H1 (cell line): ENCODE results near the gene DELE1. TPM values are rescaled to one million over a fixed set of nuclear protein-coding genes. Genes with fewer than 3 reads are reported as not detected.

Source experiments
- CTCF ChIA-PET: fragments of 300-600 bp; sonication (Branson Sonifier 250); formaldehyde crosslinking; loops from one replicate; lab custom pipeline; 2021; ENCODE audit not compliant: partially characterized antibody; lab: Charles Lee
- POLR2A ChIA-PET: fragments of 300-600 bp; sonication (Branson Sonifier 250); formaldehyde crosslinking; loops from one replicate; lab custom pipeline; 2021; ENCODE audit warnings: inconsistent platforms; ENCODE audit not compliant: partially characterized antibody; lab: Charles Lee
- DNase-seq, 2 experiments: peaks; one replicate each; pipeline versions ENCODE4 v3.0.0 to v3.0.0-alpha.2; 2010 to 2022; ENCODE audit warnings: low spot score in 2 of 2, low read depth in 1 of 2, mixed read lengths in 1 of 2
- FAIRE-seq: peaks from 2 replicates; lab custom pipeline; 2011; peaks lifted over from hg19 to GRCh38; lab: Jason Lieb, UNC
- H2AFZ ChIP-seq: 2 replicates; pipeline ENCODE4 v1.8.1; 2012; ENCODE audit warnings: low read length, inconsistent platforms
- H2AK5ac ChIP-seq: 2 replicates; pipeline ENCODE4 v1.6.1; 2013; ENCODE audit warnings: low read depth, low read length
- H2BK120ac ChIP-seq: replicated peaks from 2 replicates; pipeline ENCODE3; 2013; ENCODE audit warnings: low read depth, low read length, inconsistent platforms
- H2BK12ac ChIP-seq: 2 replicates; pipeline ENCODE4 v1.6.1; 2013; ENCODE audit warnings: low read depth, low read length
- H2BK15ac ChIP-seq: 2 replicates; pipeline ENCODE4 v1.6.1; 2013; ENCODE audit warnings: low read length
- H2BK20ac ChIP-seq: 2 replicates; pipeline ENCODE4 v1.6.1; 2013; ENCODE audit warnings: low read length
- H2BK5ac ChIP-seq: 2 replicates; pipeline ENCODE4 v1.6.1; 2013; ENCODE audit warnings: low read depth, low read length
- H3K14ac ChIP-seq: 2 replicates; pipeline ENCODE4 v1.6.1; 2013; ENCODE audit warnings: inconsistent platforms; ENCODE audit not compliant: insufficient read length
- H3K18ac ChIP-seq: 2 replicates; pipeline ENCODE4 v1.6.1; 2013; ENCODE audit warnings: low read length; ENCODE audit errors: extremely low read depth
- H3K23ac ChIP-seq: 2 replicates; pipeline ENCODE4 v1.6.1; 2013; ENCODE audit warnings: inconsistent platforms; ENCODE audit not compliant: insufficient read length
- H3K23me2 ChIP-seq: 2 replicates; pipeline ENCODE4 v1.6.1; 2013; ENCODE audit warnings: low read depth, low read length
- H3K27ac ChIP-seq: 2 replicates; pipeline ENCODE4 v1.6.1; 2011; ENCODE audit warnings: low read depth, low read length, inconsistent platforms
- H3K27me3 ChIP-seq, 4 experiments: replicated peaks in 1 of 4; 1 replicate in 1 of 4; 2 replicates in 3 of 4; pipeline versions ENCODE4 v1.6.1 to v1.8.1; 2011 to 2013; ENCODE audit warnings: low read length in 3 of 4, mild to moderate bottlenecking in 3 of 4, inconsistent platforms in 2 of 4, mixed read lengths in 2 of 4, moderate library complexity in 1 of 4; ENCODE audit not compliant: control insufficient read depth in 3 of 4, insufficient read depth in 3 of 4; ENCODE audit errors: extremely low read depth in 1 of 4
- H3K36me3 ChIP-seq, 4 experiments: 2 replicates each; pipeline versions ENCODE4 v1.6.1 to v1.8.1; 2011 to 2013; ENCODE audit warnings: mild to moderate bottlenecking in 4 of 4, low read length in 3 of 4, moderate library complexity in 2 of 4, control low read depth in 1 of 4, inconsistent platforms in 1 of 4; ENCODE audit not compliant: insufficient read depth in 4 of 4, control insufficient read depth in 2 of 4
- H3K4ac ChIP-seq: replicated peaks from 2 replicates; pipeline ENCODE3; 2013; ENCODE audit warnings: low read length, low read depth, mixed read lengths, inconsistent platforms; ENCODE audit not compliant: insufficient read length
- H3K4me1 ChIP-seq, 4 experiments: replicated peaks in 1 of 4; 1 replicate in 1 of 4; 2 replicates in 3 of 4; pipeline versions ENCODE4 v1.6.1 to v1.8.1; 2011 to 2013; ENCODE audit warnings: low read length in 3 of 4, inconsistent platforms in 2 of 4, mixed read lengths in 1 of 4; ENCODE audit not compliant: insufficient read depth in 4 of 4, control insufficient read depth in 3 of 4
- H3K4me2 ChIP-seq, 2 experiments: 2 replicates each; pipeline versions ENCODE4 v1.6.1 to v1.8.1; 2011 to 2013; ENCODE audit warnings: low read depth in 2 of 2, low read length in 2 of 2, control low read depth in 1 of 2, inconsistent platforms in 1 of 2, mild to moderate bottlenecking in 1 of 2; ENCODE audit not compliant: insufficient read depth in 1 of 2
- H3K4me3 ChIP-seq, 4 experiments: fragments of 200-600, 300-600 bp in 1 of 4; sonication (generic), shearing (Covaris generic), sonication (Bioruptor Twin) in 1 of 4; 2 replicates each; pipeline versions ENCODE4 v1.5.1 to v1.8.1; 2011 to 2016; ENCODE audit warnings: low read length in 4 of 4, low read depth in 3 of 4, control low read depth in 2 of 4, inconsistent platforms in 2 of 4, mild to moderate bottlenecking in 2 of 4, mixed read lengths in 1 of 4, moderate library complexity in 1 of 4; ENCODE audit not compliant: insufficient read depth in 2 of 4; ENCODE audit errors: extremely low read depth in 1 of 4
- H3K56ac ChIP-seq: replicated peaks from 2 replicates; pipeline ENCODE3; 2013; ENCODE audit warnings: low read depth, mild to moderate bottlenecking, mixed read lengths, low read length, inconsistent platforms; ENCODE audit not compliant: insufficient read length
- H3K79me1 ChIP-seq: 2 replicates; pipeline ENCODE4 v1.6.1; 2013; ENCODE audit warnings: low read depth, low read length, control low read depth
- H3K79me2 ChIP-seq, 2 experiments: 2 replicates each; pipeline versions ENCODE4 v1.6.1 to v1.8.1; 2012 to 2013; ENCODE audit warnings: low read length in 2 of 2, mild to moderate bottlenecking in 2 of 2, inconsistent platforms in 1 of 2; ENCODE audit not compliant: insufficient read depth in 2 of 2, control insufficient read depth in 1 of 2
- H3K9ac ChIP-seq, 4 experiments: replicated peaks in 1 of 4; 1 replicate in 1 of 4; 2 replicates in 3 of 4; pipeline versions ENCODE4 v1.6.1 to v1.8.1; 2011 to 2013; ENCODE audit warnings: low read depth in 3 of 4, low read length in 3 of 4, control low read depth in 2 of 4, mild to moderate bottlenecking in 2 of 4, moderate library complexity in 2 of 4, inconsistent platforms in 1 of 4; ENCODE audit errors: extremely low read depth in 1 of 4
- H3K9me3 ChIP-seq, 2 experiments: 2 replicates each; pipeline versions ENCODE4 v1.6.1 to v1.8.1; 2012 to 2013; ENCODE audit warnings: mild to moderate bottlenecking in 2 of 2, moderate library complexity in 2 of 2, control low read depth in 1 of 2, inconsistent platforms in 1 of 2, low read depth in 1 of 2, low read length in 1 of 2, mixed read lengths in 1 of 2; ENCODE audit not compliant: insufficient read depth in 2 of 2
- H4K20me1 ChIP-seq, 2 experiments: replicated peaks in 1 of 2; 2 replicates each; pipeline versions ENCODE3 to v1.8.1; 2011 to 2013; ENCODE audit warnings: inconsistent platforms in 2 of 2, low read length in 2 of 2, mild to moderate bottlenecking in 1 of 2; ENCODE audit not compliant: insufficient read depth in 2 of 2, control insufficient read depth in 1 of 2
- H4K5ac ChIP-seq: 2 replicates; pipeline ENCODE4 v1.6.1; 2013; ENCODE audit warnings: low read length, low read depth, mixed read lengths, inconsistent platforms; ENCODE audit not compliant: insufficient read length
- H4K8ac ChIP-seq: 2 replicates; pipeline ENCODE4 v1.8.0; 2013; ENCODE audit warnings: mild to moderate bottlenecking, moderate library complexity, low read length, inconsistent platforms; ENCODE audit not compliant: insufficient read depth; ENCODE audit errors: extremely low read depth
- H4K91ac ChIP-seq: replicated peaks from 2 replicates; pipeline ENCODE3; 2013; ENCODE audit warnings: low read length, mixed read lengths, inconsistent platforms; ENCODE audit not compliant: insufficient read length
- BCL11A ChIP-seq, 2 experiments: IDR thresholded peaks; one replicate each; pipeline ENCODE4 v1.6.1; 2011; ENCODE audit warnings: low read depth in 2 of 2, low read length in 2 of 2, mild to moderate bottlenecking in 2 of 2
- CTCF ChIP-seq, 3 experiments: IDR thresholded peaks; 1 replicate in 2 of 3; 2 replicates in 1 of 3; pipeline versions ENCODE4 v1.5.1 to v1.6.1; 2011; ENCODE audit warnings: low read length in 3 of 3, mild to moderate bottlenecking in 3 of 3, inconsistent platforms in 2 of 3, low read depth in 1 of 3, moderate library complexity in 1 of 3; ENCODE audit not compliant: insufficient read depth in 1 of 3; ENCODE audit errors: control extremely low read depth in 1 of 3
- FOSL1 ChIP-seq: IDR thresholded peaks from 2 replicates; pipeline ENCODE4 v1.6.1; 2011; ENCODE audit warnings: mild to moderate bottlenecking, low read depth, low read length, moderate library complexity; ENCODE audit not compliant: insufficient read depth
- KDM5A ChIP-seq: fragments of 200-600 bp; IDR thresholded peaks from 2 replicates; pipeline ENCODE4 v1.7.1; 2012; ENCODE audit warnings: mild to moderate bottlenecking, low read length, inconsistent platforms, mixed read lengths
- MAFK ChIP-seq: IDR thresholded peaks from 2 replicates; pipeline ENCODE4 v1.6.1; 2012; ENCODE audit warnings: low read depth, mild to moderate bottlenecking, improper control_type of control experiment, low read length
- MAX ChIP-seq: IDR thresholded peaks from 2 replicates; pipeline ENCODE4 v1.6.1; 2012; ENCODE audit warnings: inconsistent platforms
- SP4 ChIP-seq: IDR thresholded peaks from 2 replicates; pipeline ENCODE4 v1.6.1; 2012; ENCODE audit warnings: low read length, inconsistent platforms
- ZNF274 ChIP-seq: IDR thresholded peaks from 2 replicates; pipeline ENCODE4 v1.7.0; 2012; ENCODE audit warnings: low read length, borderline replicate concordance; ENCODE audit errors: extremely low read depth
- WGBS, 2 experiments: shearing (Covaris generic) in 1 of 2; methylation state at CpG; one replicate each; pipeline versions ENCODE4 v1.1.6 to v1.1.7; 2013 to 2015; ENCODE audit warnings: low lambda C conversion rate in 2 of 2, mixed read lengths in 2 of 2, inconsistent platforms in 1 of 2, low coverage in 1 of 2, missing lambda C conversion rate in 1 of 2; ENCODE audit not compliant: insufficient replicate concordance in 2 of 2, insufficient coverage in 1 of 2, insufficient read length in 1 of 2; ENCODE audit errors: extremely low coverage in 1 of 2, missing lambda C conversion rate in 1 of 2; 5-methylcytosine and 5-hydroxymethylcytosine counted together
- polyA plus RNA-seq, 7 experiments: library from polyadenylated mRNA; depleted of rRNA in 3 of 7; stranded (reverse) in 5 of 7; unstranded in 2 of 7; fragments of >200 nt in 5 of 7; fragments of 200-250 nt in 2 of 7; gene quantifications; 1 replicate in 5 of 7; 2 replicates in 1 of 7; 4 replicates in 1 of 7; pipeline versions ENCODE4 v1.2.1 to v1.2.3, GENCODE V29; 2011 to 2013; ENCODE audit warnings: missing spikeins in 2 of 7, mixed read lengths in 2 of 7
- total RNA-seq: library from RNA; stranded (reverse); fragmentation: NEBNext Ultra II Directional; extraction: Animal tissue kit (Norgen Biotek cat#: 25700); gene quantifications from 2 replicates; pipeline ENCODE4 v1.2.1, GENCODE V29; 2021

Gene DELE1
- total and polyA plus RNA-seq, 2 of the 8 experiments (the other 6 are each of a cell fraction or from before 2014, with no cell fraction given) = 61.4 to 114 TPM

GRCh38 chr5:141878711-141879425 is 44.8 kb upstream of the DELE1 start:
- Histone ChIP-seq H2BK20ac (peak overlapping the region; percentile 98; the same call in 1 of the 2 replicates), H4K91ac (peak overlapping the region; percentile 97), H3K23ac (no peak overlapping the region), H2BK15ac (peak overlapping the region; percentile 92), H3K23me2 (peaks cover 37% of the 10 kb centered on the region), H3K79me1 (peaks cover 10% of the 10 kb centered on the region; the same call in 1 of the 2 replicates), H3K27me3 (peaks cover 0 to 4% (median 0%) of the 10 kb centered on the region in 4 experiments; a peak in 1 of 7 replicates), H2BK12ac (peak overlapping the region; percentile 99), H2AK5ac (no peak overlapping the region), H4K5ac (peak overlapping the region; percentile 76), H4K8ac (peak overlapping the region; percentile 69; the same call in 1 of the 2 replicates), H3K56ac (peak overlapping the region; percentile 55), H2BK5ac (peak overlapping the region; percentile 97), H3K4ac (peak overlapping the region; percentile 95), H3K9me3 (no peaks in the 10 kb centered on the region), H4K20me1 (peaks cover 3 to 10% of the 10 kb centered on the region in 2 experiments), H3K4me2 (peak overlapping the region; percentile 99 to 100), H2BK120ac (peak overlapping the region; percentile 80), H3K27ac (peak overlapping the region; percentile 75), H2AFZ (peak overlapping the region; percentile 2; the same call in 1 of the 2 replicates), H3K36me3 (no peaks in the 10 kb centered on the region), H3K79me2 (peaks cover 7 to 41% of the 10 kb centered on the region in 2 experiments), H3K4me1 (peaks cover 24 to 64% (median 47%) of the 10 kb centered on the region in 4 experiments), H3K9ac (peak overlapping the region in 3 of 4 experiments; percentile 66 to 76 (median 71); a peak in 6 of 7 replicates), H3K14ac (no peak overlapping the region), H3K18ac (peak overlapping the region; percentile 98), H3K4me3 (peak overlapping the region; percentile 49 to 81 (median 66))
- peak; percentile 94 for FAIRE-seq
- POLR2A ChIA-PET = interaction anchor here (0.7 to 13.5 kb wide), 32 partner anchors 11 to 635 kb away, joined by 3 to 210 read pairs (median 6); partner anchors contain the start of genes ARAP3 and RNF14
- CTCF ChIA-PET = interaction anchor here (0.6 to 10.7 kb wide), 66 partner anchors 8 to 271 kb away, joined by 3 to 273 read pairs (median 7); partner anchors contain the start of genes ARAP3, DELE1, PCDH12 and RNF14
- peak in 1 of 2 experiments; percentile 92 for DNase-seq
- 2% methylated on average over 40 of the region's 40 CpGs; no CpG with 5 or more reads in 1 of the 2 experiments for WGBS, 2 experiments
- no peak for TF ChIP-seq KDM5A
- peak in 2 of 3 experiments; percentile 87 to 98; a peak in 3 of 4 replicates for TF ChIP-seq CTCF (IDR thresholded peaks at IDR 0.05; ENCODE audit: control extremely low read depth in 1 of 3, insufficient read depth in 1 of 3, low read depth in 1 of 3, low read length in 3 of 3)
- no peak for TF ChIP-seq SP4
- no peak for TF ChIP-seq BCL11A (IDR thresholded peaks at IDR 0.05; ENCODE audit: low read depth in 2 of 2, low read length in 2 of 2)
- TF ChIP-seq MAX = peak; percentile 71
- no peak for TF ChIP-seq FOSL1
- TF ChIP-seq MAFK = no peak
- TF ChIP-seq ZNF274 = no peak
